GM12872 (cell line): ENCODE data around the gene BRS3.

ENCODE experiments used
- TF ChIP-seq, protein P1 (sequence below): IDR thresholded peaks from 3 replicates; pipeline ENCODE4 v1.5.1; 2011; ENCODE audit warnings: low read depth, mild to moderate bottlenecking, low read length, moderate library complexity; ENCODE audit not compliant: insufficient read depth

Gene BRS3

GRCh38 chrX:136542281-136542680, 54.5 kb downstream of the BRS3 start:
- TF ChIP-seq, protein P1, sequence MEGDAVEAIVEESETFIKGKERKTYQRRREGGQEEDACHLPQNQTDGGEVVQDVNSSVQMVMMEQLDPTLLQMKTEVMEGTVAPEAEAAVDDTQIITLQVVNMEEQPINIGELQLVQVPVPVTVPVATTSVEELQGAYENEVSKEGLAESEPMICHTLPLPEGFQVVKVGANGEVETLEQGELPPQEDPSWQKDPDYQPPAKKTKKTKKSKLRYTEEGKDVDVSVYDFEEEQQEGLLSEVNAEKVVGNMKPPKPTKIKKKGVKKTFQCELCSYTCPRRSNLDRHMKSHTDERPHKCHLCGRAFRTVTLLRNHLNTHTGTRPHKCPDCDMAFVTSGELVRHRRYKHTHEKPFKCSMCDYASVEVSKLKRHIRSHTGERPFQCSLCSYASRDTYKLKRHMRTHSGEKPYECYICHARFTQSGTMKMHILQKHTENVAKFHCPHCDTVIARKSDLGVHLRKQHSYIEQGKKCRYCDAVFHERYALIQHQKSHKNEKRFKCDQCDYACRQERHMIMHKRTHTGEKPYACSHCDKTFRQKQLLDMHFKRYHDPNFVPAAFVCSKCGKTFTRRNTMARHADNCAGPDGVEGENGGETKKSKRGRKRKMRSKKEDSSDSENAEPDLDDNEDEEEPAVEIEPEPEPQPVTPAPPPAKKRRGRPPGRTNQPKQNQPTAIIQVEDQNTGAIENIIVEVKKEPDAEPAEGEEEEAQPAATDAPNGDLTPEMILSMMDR = no peak
